ENCODE measurements around the gene ZNF346.

GRCh38 chr5:177126771-177127170, 104.3 kb downstream of the ZNF346 start:
- TF ChIP-seq CTCF (conservative IDR thresholded peaks at IDR 0.05; ENCODE audit: low read length) (no peak), EZH2phosphoT487 (IDR thresholded peaks at IDR 0.05; ENCODE audit: borderline replicate concordance, low read depth, low read length) (no peak)
